Fibroblast of mammary gland (primary cell): Measurements from ENCODE around the gene ZBTB14.
A peak's percentile ranks its signal among the peaks of the same experiment; 100 is the strongest.

Experiments
- DNase-seq: peaks from one replicate; pipeline ENCODE4 v3.0.0-alpha.2; 2010; ENCODE audit warnings: low read depth
- H3K4me3 ChIP-seq: 2 replicates; pipeline ENCODE4 v1.5.1; 2011; ENCODE audit warnings: low read depth, mild to moderate bottlenecking, low read length, moderate library complexity; ENCODE audit not compliant: control insufficient read depth
- TF ChIP-seq, protein P1 (sequence below): conservative IDR thresholded peaks from 2 replicates; pipeline ENCODE4 v1.5.1; 2011; ENCODE audit warnings: low read depth, low read length, inconsistent platforms; ENCODE audit not compliant: control insufficient read depth, insufficient read depth

Gene ZBTB14, protein sequence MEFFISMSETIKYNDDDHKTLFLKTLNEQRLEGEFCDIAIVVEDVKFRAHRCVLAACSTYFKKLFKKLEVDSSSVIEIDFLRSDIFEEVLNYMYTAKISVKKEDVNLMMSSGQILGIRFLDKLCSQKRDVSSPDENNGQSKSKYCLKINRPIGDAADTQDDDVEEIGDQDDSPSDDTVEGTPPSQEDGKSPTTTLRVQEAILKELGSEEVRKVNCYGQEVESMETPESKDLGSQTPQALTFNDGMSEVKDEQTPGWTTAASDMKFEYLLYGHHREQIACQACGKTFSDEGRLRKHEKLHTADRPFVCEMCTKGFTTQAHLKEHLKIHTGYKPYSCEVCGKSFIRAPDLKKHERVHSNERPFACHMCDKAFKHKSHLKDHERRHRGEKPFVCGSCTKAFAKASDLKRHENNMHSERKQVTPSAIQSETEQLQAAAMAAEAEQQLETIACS

DNA sequence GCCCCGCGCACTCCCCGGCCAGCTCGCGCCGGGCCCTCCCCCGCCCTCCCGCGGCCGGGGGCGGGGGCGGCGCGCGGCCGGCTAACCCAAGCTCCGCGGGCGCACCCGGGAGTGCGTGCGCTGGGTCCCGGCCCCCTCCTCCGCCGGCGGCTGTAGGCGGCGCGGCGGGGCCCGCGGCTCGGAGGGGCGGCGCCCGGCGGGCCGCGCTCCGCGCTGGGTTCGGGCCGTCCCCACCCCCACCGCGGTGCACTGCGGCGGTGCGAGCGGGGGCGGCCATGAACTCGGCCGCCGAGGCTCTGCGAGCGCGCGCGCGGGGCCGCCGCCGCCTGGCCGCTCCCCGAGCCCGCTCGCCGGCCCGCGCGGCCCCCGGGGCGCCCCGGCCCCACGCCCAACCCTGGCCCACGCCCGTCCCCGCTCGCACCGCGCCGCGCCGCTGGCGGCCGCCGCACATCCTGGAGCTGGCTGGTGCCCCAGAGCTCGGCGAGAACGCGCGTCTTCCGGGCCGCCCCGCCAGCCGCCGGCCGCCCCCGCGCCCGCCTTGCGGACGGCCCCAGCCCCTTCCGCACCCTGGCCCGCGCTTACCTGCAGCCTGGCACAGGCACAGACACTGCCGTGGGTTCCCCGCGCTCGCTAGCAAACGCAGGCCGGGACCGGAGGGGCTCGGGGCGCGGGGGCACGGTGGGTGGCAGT lies at the start of gene ZBTB14:
ZBTB14 (minus strand) TSS at position 496 of the 690 bp plus-strand sequence. CDS start 2,480 bp downstream, outside the sequence.
- TF ChIP-seq, protein P1, sequence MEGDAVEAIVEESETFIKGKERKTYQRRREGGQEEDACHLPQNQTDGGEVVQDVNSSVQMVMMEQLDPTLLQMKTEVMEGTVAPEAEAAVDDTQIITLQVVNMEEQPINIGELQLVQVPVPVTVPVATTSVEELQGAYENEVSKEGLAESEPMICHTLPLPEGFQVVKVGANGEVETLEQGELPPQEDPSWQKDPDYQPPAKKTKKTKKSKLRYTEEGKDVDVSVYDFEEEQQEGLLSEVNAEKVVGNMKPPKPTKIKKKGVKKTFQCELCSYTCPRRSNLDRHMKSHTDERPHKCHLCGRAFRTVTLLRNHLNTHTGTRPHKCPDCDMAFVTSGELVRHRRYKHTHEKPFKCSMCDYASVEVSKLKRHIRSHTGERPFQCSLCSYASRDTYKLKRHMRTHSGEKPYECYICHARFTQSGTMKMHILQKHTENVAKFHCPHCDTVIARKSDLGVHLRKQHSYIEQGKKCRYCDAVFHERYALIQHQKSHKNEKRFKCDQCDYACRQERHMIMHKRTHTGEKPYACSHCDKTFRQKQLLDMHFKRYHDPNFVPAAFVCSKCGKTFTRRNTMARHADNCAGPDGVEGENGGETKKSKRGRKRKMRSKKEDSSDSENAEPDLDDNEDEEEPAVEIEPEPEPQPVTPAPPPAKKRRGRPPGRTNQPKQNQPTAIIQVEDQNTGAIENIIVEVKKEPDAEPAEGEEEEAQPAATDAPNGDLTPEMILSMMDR: no peak
- DNase-seq: peak; percentile 42

DNA sequence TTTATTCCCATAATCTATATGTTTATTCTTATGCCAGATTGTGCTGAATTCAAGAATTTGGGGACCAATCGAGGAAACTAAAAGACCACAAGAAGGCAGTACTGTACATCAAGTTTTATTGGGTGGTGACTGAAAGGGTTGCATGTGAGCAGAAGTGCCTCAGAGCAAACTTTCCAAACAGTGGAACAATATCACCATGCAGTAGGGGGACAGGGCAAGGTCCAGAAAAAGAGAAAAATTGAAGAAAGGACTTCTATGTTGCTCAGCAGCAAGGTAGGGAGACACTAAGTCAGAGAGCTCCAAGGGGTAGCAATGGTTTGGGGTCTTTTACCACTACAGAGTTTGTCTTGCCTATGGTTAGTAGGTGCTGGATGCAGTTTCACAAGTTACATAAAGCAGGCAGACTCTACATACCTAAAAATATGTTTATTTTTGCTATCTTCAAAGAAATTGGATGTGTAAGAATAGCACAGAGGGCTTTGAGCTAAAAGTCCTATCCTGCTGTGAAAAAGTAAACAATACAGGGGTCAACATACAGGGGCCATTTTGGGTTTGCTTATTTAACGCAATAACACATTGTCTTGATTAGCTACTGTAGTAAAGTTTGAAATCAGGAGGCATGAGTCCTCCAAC lies 43.8 kb upstream of the ZBTB14 start:
- DNase-seq: no peak
- TF ChIP-seq, protein P1: no peak
- no peak overlapping the region for H3K4me3 ChIP-seq

More for the DNA sequence above, at the start of gene ZBTB14:
- peak within 1 kb of the TSS; percentile 77 for H3K4me3 ChIP-seq

DNA sequence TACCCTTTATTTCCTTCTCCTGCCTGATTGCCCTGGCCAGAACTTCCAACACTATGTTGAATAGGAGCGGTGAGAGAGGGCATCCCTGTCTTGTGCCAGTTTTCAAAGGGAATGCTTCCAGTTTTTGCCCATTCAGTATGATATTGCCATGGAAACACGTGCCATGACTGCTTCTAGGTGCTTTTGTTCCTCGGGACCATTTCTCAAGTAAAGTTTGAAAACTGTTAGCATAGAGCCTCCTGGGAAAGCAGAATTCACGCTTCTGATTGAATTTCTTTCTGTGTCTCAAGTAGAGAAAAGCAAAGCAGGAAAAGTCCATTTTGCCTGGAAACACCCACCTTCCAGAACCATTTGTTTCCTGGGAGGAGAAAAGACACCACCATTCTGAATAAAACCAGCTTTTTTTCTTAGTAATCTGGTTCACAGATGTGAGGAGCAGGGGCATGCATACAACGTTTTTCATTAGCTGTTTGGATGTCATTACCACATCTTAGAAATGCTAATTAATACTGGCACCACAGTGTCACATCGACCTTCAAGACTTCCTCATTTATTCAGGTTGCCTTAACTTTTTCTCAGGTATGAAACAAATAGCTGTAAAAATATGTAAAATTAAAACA lies 39.0 kb upstream of the ZBTB14 start:
- H3K4me3 ChIP-seq: no peak overlapping the region
- TF ChIP-seq, protein P1: no peak
- DNase-seq: no peak

DNA sequence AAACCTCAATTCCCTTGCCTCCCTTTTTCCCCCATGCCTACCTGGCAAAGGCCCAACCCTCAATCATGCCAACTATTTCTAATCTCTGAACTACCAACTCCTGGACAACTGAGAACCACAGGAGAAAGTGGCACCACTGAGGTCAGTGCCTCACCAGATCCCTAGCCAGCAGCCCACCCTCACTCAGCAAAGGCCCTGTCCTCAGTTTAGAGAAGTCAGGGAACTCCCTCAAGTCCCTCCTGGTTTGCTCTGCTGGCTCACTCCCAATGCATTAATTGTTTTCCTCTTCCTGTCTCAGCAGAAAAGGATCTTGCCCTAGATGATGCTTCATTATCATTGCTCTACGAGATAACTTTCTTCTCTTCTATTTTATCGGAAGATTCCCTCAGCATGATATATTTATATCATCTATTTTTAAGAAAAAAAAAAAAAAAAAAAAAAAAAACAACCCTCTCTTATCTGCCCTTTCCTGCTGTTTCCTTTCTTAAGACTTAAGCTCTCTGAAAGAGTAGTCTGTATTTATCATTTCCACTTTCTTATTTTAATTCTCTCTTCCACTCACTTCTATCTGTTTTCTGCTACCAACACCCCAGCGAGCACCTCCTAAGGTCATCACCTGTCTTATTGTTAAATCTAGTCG lies 22.7 kb upstream of the ZBTB14 start:
- DNase-seq: no peak
- H3K4me3 ChIP-seq: no peak overlapping the region
- TF ChIP-seq, protein P1: no peak

DNA sequence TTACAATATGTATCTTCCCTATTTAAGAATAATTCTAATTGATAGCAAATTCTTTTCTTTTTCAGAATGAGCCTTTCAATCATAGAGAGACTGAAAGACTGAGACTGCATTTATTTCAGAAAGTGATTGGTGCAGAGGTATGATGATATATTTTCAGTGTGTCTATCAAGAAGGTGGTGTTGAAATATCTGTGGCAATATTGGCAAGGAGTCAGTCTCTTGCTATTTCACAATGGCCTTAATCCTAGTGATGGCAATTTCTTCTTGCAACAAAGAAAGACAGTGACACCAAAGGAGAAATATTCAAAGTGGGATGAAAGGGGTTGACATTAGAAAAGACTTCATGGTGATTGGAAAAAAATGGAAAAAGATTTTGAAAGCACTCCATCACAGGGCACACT lies 21.7 kb upstream of the ZBTB14 start:
- H3K4me3 ChIP-seq: no peak overlapping the region
- peak; percentile 34 for DNase-seq
- TF ChIP-seq, protein P1: no peak

DNA sequence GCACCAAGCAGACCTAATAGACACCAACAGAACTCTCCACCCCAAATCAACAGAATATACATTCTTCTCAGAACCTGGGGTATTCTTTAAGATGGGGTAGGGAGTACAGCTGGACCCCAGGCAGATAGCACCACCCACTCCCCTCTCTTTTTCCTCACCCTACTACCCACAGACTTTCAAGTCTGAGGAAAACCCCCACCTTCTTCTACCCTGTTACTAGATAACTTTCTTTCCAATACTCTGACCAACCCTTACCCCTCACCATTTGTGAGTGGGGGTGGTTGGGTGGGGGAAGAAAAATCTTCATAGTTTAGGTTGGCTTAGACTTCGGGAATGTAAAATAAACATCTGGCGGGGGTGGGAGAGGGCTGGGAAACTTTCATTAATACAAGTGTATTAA lies 20.3 kb upstream of the ZBTB14 start:
- DNase-seq: no peak
- no peak overlapping the region for H3K4me3 ChIP-seq
- TF ChIP-seq, protein P1: no peak
